ENCODE measurements around the gene GAL3ST1. TPM values are rescaled to one million over a fixed set of nuclear protein-coding genes. Genes with fewer than 3 reads are reported as not detected.
"Not testable (repeated sequence)": the region's sequence is repeated elsewhere in the genome, so short reads cannot be mapped to it uniquely, and the experiment has no call there.

The GAL3ST1 gene
- total RNA-seq, 1 donor from 2014 or later = 3.0 TPM

DNA sequence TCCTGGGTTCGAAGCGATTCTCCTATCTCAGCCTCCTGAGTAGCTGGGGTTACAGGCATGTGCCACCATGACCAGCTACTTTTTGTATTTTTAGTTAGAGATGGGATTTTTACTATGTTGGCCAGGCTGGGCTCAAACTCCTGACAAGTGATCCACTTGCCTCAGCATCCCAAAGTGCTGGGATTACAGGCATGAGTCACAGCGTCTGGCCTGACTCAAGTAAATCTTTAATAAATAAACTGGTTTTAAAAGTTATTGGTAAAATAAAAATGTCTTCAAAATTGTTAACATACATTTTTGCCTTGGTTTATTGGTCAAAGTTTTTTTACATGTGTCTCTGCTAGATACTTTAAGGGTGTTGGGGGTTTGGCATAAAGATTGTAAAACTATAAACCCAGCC is 24.5 kb upstream of the GAL3ST1 start:
- Mint-ChIP-seq H3K36me3 (ENCODE audit: low read depth, unreplicated experiment) (no peaks in the 10 kb centered on the region), H3K27ac (ENCODE audit: unreplicated experiment) (no peak overlapping the region), H3K4me3 (ENCODE audit: unreplicated experiment) (no peak overlapping the region), H3K4me1 (ENCODE audit: unreplicated experiment) (no peaks in the 10 kb centered on the region), H3K27me3 (ENCODE audit: unreplicated experiment) (peaks cover 3% of the 10 kb centered on the region), H3K9me3 (ENCODE audit: unreplicated experiment) (no peaks in the 10 kb centered on the region)
- no peak for DNase-seq (ENCODE audit: low spot score)
- TF ChIP-seq, protein P1, sequence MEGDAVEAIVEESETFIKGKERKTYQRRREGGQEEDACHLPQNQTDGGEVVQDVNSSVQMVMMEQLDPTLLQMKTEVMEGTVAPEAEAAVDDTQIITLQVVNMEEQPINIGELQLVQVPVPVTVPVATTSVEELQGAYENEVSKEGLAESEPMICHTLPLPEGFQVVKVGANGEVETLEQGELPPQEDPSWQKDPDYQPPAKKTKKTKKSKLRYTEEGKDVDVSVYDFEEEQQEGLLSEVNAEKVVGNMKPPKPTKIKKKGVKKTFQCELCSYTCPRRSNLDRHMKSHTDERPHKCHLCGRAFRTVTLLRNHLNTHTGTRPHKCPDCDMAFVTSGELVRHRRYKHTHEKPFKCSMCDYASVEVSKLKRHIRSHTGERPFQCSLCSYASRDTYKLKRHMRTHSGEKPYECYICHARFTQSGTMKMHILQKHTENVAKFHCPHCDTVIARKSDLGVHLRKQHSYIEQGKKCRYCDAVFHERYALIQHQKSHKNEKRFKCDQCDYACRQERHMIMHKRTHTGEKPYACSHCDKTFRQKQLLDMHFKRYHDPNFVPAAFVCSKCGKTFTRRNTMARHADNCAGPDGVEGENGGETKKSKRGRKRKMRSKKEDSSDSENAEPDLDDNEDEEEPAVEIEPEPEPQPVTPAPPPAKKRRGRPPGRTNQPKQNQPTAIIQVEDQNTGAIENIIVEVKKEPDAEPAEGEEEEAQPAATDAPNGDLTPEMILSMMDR (IDR thresholded peaks at IDR 0.05; ENCODE audit: unreplicated experiment) = no peak

DNA sequence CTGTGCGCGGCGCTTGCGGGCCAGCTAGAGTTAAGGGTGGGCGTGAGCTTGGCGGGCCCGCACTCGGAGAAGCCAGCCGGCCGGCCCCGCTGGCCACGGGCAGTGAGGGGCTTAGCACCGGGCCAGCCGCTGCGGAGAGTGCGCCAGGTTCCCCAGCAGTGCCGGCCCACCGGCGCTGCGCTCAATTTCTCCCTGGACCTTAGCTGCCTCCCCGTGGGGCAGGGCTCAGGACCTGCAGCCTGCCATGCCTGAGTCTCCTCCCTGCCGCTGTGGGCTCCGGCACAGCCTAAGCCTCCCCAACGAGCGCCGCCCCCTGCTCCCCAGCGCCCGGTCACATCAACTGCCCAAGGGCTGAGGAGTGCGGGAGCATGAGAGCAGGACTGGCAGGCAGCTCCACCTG is 22.4 kb upstream of the GAL3ST1 start:
- Mint-ChIP-seq H3K36me3 (ENCODE audit: low read depth, unreplicated experiment) (no peaks in the 10 kb centered on the region), H3K4me1 (ENCODE audit: unreplicated experiment) (no peaks in the 10 kb centered on the region), H3K27me3 (ENCODE audit: unreplicated experiment) (peaks cover under 1% of the 10 kb centered on the region), H3K9me3 (ENCODE audit: unreplicated experiment) (no peaks in the 10 kb centered on the region), H3K27ac (ENCODE audit: unreplicated experiment) (no peak overlapping the region), H3K4me3 (ENCODE audit: unreplicated experiment) (no peak overlapping the region)
- no peak for DNase-seq (ENCODE audit: low spot score)
- TF ChIP-seq, protein P1 (IDR thresholded peaks at IDR 0.05; ENCODE audit: unreplicated experiment) = no peak

DNA sequence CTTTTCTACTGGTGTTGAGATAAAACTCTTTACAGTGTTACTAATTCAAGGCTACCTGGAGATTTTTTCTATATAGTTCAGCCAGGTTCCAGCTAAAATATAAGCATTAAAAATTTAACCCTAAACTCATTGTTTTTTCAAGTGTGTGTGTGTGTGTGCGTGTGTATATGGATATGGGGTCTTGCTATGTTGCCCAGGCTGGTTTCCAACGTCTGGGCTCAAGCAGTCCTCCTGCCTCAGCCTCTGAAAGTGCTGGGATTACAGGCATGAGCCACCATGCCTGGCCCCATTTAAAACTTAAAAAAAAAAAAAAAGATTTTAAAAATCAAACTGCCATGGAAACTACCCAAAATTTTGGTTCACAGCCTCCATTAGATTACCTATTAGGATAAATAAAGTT is 21.7 kb upstream of the GAL3ST1 start:
- Mint-ChIP-seq H3K36me3 (ENCODE audit: low read depth, unreplicated experiment) (no peaks in the 10 kb centered on the region), H3K9me3 (ENCODE audit: unreplicated experiment) (no peaks in the 10 kb centered on the region), H3K4me1 (ENCODE audit: unreplicated experiment) (no peaks in the 10 kb centered on the region), H3K27me3 (ENCODE audit: unreplicated experiment) (no peaks in the 10 kb centered on the region), H3K27ac (ENCODE audit: unreplicated experiment) (no peak overlapping the region), H3K4me3 (ENCODE audit: unreplicated experiment) (no peak overlapping the region)
- no peak for DNase-seq (ENCODE audit: low spot score)
- TF ChIP-seq, protein P1 (IDR thresholded peaks at IDR 0.05; ENCODE audit: unreplicated experiment) = no peak

DNA sequence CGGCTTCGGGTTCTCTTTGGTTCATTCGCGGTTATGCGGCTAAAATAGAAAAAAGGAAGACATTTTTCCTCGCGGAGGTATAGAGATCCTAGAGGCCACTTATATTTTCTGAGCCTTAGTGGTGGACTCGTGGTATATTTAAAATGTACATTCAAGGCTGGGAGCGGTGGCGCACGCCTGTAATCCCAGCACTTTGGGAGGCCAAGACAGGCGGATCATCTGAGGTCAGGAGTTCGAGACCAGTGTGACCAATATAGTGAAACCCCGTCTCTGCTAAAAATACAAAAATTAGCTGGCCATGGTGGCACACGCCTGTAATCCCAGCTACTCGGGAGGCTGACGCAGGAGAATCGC is 17.9 kb upstream of the GAL3ST1 start:
- H3K27me3 Mint-ChIP-seq (ENCODE audit: unreplicated experiment); H3K36me3 Mint-ChIP-seq (ENCODE audit: low read depth, unreplicated experiment); H3K4me3 Mint-ChIP-seq (ENCODE audit: unreplicated experiment); H3K4me1 Mint-ChIP-seq (ENCODE audit: unreplicated experiment); DNase-seq (ENCODE audit: low spot score); H3K9me3 Mint-ChIP-seq (ENCODE audit: unreplicated experiment); H3K27ac Mint-ChIP-seq (ENCODE audit: unreplicated experiment): not testable (repeated sequence)

DNA sequence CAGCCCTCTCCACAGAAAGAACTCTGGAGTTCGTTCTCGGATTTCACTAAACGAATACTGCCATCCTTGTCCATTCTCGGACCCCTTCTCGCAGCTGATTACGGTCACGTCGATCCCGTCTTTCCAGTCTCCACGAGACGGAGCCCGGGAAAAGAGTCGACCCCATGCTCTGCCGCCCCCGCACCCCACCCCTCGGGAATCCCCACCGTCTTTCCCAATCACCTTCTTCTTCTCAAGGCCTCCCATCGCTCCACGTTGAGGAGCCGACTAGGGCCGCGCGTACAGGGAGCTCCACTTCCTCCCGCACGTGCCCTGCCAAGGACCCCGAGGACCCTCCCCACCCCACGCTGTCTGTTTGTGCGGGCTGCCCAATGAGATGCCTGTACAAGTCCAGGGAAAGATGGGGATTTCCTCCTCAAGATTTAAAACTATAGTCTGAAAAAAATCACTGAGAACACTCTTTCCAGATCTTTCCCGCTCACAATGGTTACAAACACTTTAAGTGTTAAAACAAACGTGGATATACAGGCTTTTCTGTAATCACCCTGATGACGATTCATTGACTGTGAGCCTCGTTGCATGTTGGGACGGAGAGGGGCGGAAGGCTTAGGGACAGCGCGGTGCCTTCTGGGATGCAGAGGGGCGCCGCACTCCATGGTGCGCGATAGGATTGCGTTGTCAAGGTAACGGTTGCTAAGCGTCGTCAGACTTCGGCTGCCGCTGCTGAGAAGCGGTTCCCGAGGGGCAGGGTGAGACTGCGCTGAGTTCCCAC is 17.3 kb upstream of the GAL3ST1 start, which contains the start of gene PES1:
PES1 (minus strand) TSS at position 323 of the 772 bp plus-strand sequence; CDS start at position 246, 77 bp downstream.
- H3K4me3 Mint-ChIP-seq (ENCODE audit: unreplicated experiment) = no peak within 1 kb of the TSS
- H3K9me3 Mint-ChIP-seq (ENCODE audit: unreplicated experiment) = no peaks in the 10 kb centered on the region
- H3K4me1 Mint-ChIP-seq (ENCODE audit: unreplicated experiment) = no peaks in the 10 kb centered on the region
- no peak within 1 kb of the TSS for H3K27ac Mint-ChIP-seq (ENCODE audit: unreplicated experiment)
- TF ChIP-seq, protein P1 (IDR thresholded peaks at IDR 0.05; ENCODE audit: unreplicated experiment) = no peak
- DNase-seq (ENCODE audit: low spot score) = peak; percentile 90
- H3K36me3 Mint-ChIP-seq (ENCODE audit: low read depth, unreplicated experiment) = peaks cover 14% of the 10 kb centered on the region
- H3K27me3 Mint-ChIP-seq (ENCODE audit: unreplicated experiment) = peaks cover 4% of the 10 kb centered on the region
